IPS-18c (cell line): ENCODE results near the gene TPRX2.
"Not testable (repeated sequence)": the region's sequence is repeated elsewhere in the genome, so short reads cannot be mapped to it uniquely, and the experiment has no call there.

ENCODE experiments used
- H3K4me3 ChIP-seq: 2 replicates; pipeline ENCODE4 v1.7.0; 2013; ENCODE audit warnings: low read depth, mild to moderate bottlenecking, low read length, moderate library complexity; ENCODE audit not compliant: insufficient read depth
- H3K9me3 ChIP-seq: one replicate; pipeline ENCODE4 v1.6.1; 2013; ENCODE audit warnings: mild to moderate bottlenecking, low read length, moderate library complexity; ENCODE audit not compliant: control insufficient read depth, insufficient read depth

TPRX2 gene

GRCh38 chr19:47858646-47859285 lies at the start of gene TPRX2:
TPRX2 (plus strand) TSS chr19:47859235; CDS start chr19:47859247, 12 bp downstream.
- H3K4me3 ChIP-seq, H3K9me3 ChIP-seq: not testable (repeated sequence)

GRCh38 chr19:47813304-47813994 lies 45.6 kb upstream of the TPRX2 start:
- Histone ChIP-seq H3K9me3 (peaks cover 2% of the 10 kb centered on the region), H3K4me3 (no peak overlapping the region)

GRCh38 chr19:47813995-47814328 lies 45.1 kb upstream of the TPRX2 start:
- Histone ChIP-seq H3K4me3 (no peak overlapping the region), H3K9me3 (peaks cover 2% of the 10 kb centered on the region)

GRCh38 chr19:47816270-47816669 lies 42.8 kb upstream of the TPRX2 start:
- not testable (repeated sequence) for H3K9me3 ChIP-seq, H3K4me3 ChIP-seq

GRCh38 chr19:47818221-47818620 lies 40.8 kb upstream of the TPRX2 start:
- not testable (repeated sequence) for H3K4me3 ChIP-seq, H3K9me3 ChIP-seq

GRCh38 chr19:47819858-47820257 lies 39.2 kb upstream of the TPRX2 start:
- H3K4me3 ChIP-seq = no peak overlapping the region

GRCh38 chr19:47820410-47820809 lies 38.6 kb upstream of the TPRX2 start:
- no peak overlapping the region for H3K4me3 ChIP-seq
- no peaks in the 10 kb centered on the region for H3K9me3 ChIP-seq

More at GRCh38 chr19:47819858-47820257, 39.2 kb upstream of the TPRX2 start:
- no peaks in the 10 kb centered on the region for H3K9me3 ChIP-seq

GRCh38 chr19:47821460-47822020 lies 37.5 kb upstream of the TPRX2 start, which contains the start of gene CRX:
CRX (plus strand) TSS chr19:47821937; CDS start chr19:47834444, 12,507 bp downstream.
- Histone ChIP-seq H3K9me3 (no peaks in the 10 kb centered on the region), H3K4me3 (peak within 1 kb of the TSS; percentile 20; the same call in 1 of the 2 replicates)

GRCh38 chr19:47824396-47824795 lies 34.6 kb upstream of the TPRX2 start:
- no peak overlapping the region for H3K4me3 ChIP-seq

GRCh38 chr19:47826800-47827199 lies 32.2 kb upstream of the TPRX2 start:
- H3K9me3 ChIP-seq = no peaks in the 10 kb centered on the region

More at GRCh38 chr19:47824396-47824795, 34.6 kb upstream of the TPRX2 start:
- no peaks in the 10 kb centered on the region for H3K9me3 ChIP-seq

GRCh38 chr19:47832723-47833122 lies 26.3 kb upstream of the TPRX2 start:
- Histone ChIP-seq H3K9me3 (no peaks in the 10 kb centered on the region), H3K4me3 (no peak overlapping the region)

More at GRCh38 chr19:47826800-47827199, 32.2 kb upstream of the TPRX2 start:
- H3K4me3 ChIP-seq = no peak overlapping the region

GRCh38 chr19:47836038-47836437 lies 23.0 kb upstream of the TPRX2 start:
- H3K4me3 ChIP-seq = no peak overlapping the region
- H3K9me3 ChIP-seq = no peaks in the 10 kb centered on the region

- H3K9me3 ChIP-seq = no peaks in the 10 kb centered on the region
- no peak overlapping the region for H3K4me3 ChIP-seq
Measured at GRCh38 chr19:47839411-47839810, 19.6 kb upstream of the TPRX2 start.

- Histone ChIP-seq H3K9me3 (no peaks in the 10 kb centered on the region), H3K4me3 (no peak overlapping the region)
Measured at GRCh38 chr19:47839913-47840312, 19.1 kb upstream of the TPRX2 start.

GRCh38 chr19:47842941-47843340 lies 16.1 kb upstream of the TPRX2 start:
- no peaks in the 10 kb centered on the region for H3K9me3 ChIP-seq
- H3K4me3 ChIP-seq = no peak overlapping the region

- Histone ChIP-seq H3K4me3 (0 out of 2 replicates have a peak overlapping the region, but pooled peaks have one; percentile 38), H3K9me3 (no peaks in the 10 kb centered on the region)
Measured at GRCh38 chr19:47848425-47848822, 10.6 kb upstream of the TPRX2 start.

- H3K9me3 ChIP-seq = no peaks in the 10 kb centered on the region
- H3K4me3 ChIP-seq = peak overlapping the region; percentile 38; the same call in 1 of the 2 replicates
Measured at GRCh38 chr19:47848823-47849473, 10.1 kb upstream of the TPRX2 start.

GRCh38 chr19:47853003-47853402 lies 6.0 kb upstream of the TPRX2 start:
- Histone ChIP-seq H3K9me3 (no peaks in the 10 kb centered on the region), H3K4me3 (no peak overlapping the region)
